Measurements from ENCODE around the gene NRP2.

DNA sequence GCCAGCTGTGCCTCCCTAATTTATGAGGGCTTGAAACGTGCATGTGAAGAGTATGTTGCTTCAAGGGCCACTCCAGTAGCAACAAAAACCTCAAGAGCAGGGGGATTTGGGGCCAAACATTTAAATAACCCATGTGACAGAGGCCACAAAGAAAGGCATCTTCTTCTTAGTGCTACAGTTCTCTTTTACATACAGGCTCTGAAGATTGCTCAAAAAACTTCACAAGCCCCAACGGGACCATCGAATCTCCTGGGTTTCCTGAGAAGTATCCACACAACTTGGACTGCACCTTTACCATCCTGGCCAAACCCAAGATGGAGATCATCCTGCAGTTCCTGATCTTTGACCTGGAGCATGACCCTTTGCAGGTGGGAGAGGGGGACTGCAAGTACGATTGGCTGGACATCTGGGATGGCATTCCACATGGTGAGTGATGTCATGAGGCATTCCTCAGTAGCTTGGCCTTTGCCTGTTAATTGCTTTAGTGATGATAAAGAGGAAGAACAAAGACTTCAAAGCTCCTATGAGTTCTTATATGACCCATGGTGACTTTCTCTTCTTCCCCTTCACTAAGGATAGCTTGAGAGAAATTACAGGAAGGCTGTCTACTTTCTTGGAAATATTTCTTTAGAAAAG is 40.1 kb downstream of the NRP2 start:
- TF ChIP-seq, protein P1, sequence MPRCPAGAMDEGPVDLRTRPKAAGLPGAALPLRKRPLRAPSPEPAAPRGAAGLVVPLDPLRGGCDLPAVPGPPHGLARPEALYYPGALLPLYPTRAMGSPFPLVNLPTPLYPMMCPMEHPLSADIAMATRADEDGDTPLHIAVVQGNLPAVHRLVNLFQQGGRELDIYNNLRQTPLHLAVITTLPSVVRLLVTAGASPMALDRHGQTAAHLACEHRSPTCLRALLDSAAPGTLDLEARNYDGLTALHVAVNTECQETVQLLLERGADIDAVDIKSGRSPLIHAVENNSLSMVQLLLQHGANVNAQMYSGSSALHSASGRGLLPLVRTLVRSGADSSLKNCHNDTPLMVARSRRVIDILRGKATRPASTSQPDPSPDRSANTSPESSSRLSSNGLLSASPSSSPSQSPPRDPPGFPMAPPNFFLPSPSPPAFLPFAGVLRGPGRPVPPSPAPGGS (IDR thresholded peaks at IDR 0.05), result no peak
- TF ChIP-seq, protein P2, sequence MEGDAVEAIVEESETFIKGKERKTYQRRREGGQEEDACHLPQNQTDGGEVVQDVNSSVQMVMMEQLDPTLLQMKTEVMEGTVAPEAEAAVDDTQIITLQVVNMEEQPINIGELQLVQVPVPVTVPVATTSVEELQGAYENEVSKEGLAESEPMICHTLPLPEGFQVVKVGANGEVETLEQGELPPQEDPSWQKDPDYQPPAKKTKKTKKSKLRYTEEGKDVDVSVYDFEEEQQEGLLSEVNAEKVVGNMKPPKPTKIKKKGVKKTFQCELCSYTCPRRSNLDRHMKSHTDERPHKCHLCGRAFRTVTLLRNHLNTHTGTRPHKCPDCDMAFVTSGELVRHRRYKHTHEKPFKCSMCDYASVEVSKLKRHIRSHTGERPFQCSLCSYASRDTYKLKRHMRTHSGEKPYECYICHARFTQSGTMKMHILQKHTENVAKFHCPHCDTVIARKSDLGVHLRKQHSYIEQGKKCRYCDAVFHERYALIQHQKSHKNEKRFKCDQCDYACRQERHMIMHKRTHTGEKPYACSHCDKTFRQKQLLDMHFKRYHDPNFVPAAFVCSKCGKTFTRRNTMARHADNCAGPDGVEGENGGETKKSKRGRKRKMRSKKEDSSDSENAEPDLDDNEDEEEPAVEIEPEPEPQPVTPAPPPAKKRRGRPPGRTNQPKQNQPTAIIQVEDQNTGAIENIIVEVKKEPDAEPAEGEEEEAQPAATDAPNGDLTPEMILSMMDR (IDR thresholded peaks at IDR 0.05), result no peak
- TF ChIP-seq JUNB (IDR thresholded peaks at IDR 0.05), result no peak
- no peak for TF ChIP-seq CEBPB (IDR thresholded peaks at IDR 0.05)
- TF ChIP-seq POLR2A (IDR thresholded peaks at IDR 0.05; ENCODE audit: low read length), result no peak
- no peak for TF ChIP-seq RFX5 (IDR thresholded peaks at IDR 0.05)
- TF ChIP-seq CBX8 (IDR thresholded peaks at IDR 0.05), result no peak

Measured in A549 (cell line).